Hepatocyte (in vitro differentiated cells): ENCODE results near the gene ARL8B. TPM values are rescaled to one million over a fixed set of nuclear protein-coding genes. Genes with fewer than 3 reads are reported as not detected.
A peak's percentile ranks its signal among the peaks of the same experiment; 100 is the strongest.

Experiments used
- DNase-seq: peaks from one replicate; pipeline ENCODE4 v3.0.0-alpha.2; 2016; ENCODE audit warnings: low spot score
- H2AFZ ChIP-seq: fragments of 200-600 bp; sonication (generic); 2 replicates; pipeline ENCODE4 v1.6.0; 2016; ENCODE audit warnings: antibody characterized with exemption, mild to moderate bottlenecking
- H3K27ac ChIP-seq: fragments of 200-600 bp; sonication (generic); 2 replicates; pipeline ENCODE4 v1.5.1; 2016; ENCODE audit warnings: mild to moderate bottlenecking
- H3K27me3 ChIP-seq: fragments of 200-600 bp; sonication (generic); 2 replicates; pipeline ENCODE4 v1.6.1; 2016
- H3K36me3 ChIP-seq: fragments of 200-600 bp; sonication (generic); replicated peaks from 2 replicates; pipeline ENCODE4 v1.5.1; 2016; ENCODE audit warnings: low read depth; ENCODE audit not compliant: insufficient read depth
- H3K4me1 ChIP-seq: fragments of 200-600 bp; sonication (generic); 2 replicates; pipeline ENCODE4 v1.5.1; 2016; ENCODE audit warnings: mild to moderate bottlenecking, moderate library complexity; ENCODE audit not compliant: insufficient read depth
- H3K4me2 ChIP-seq: fragments of 200-600 bp; sonication (generic); 2 replicates; pipeline ENCODE4 v1.6.0; 2016
- H3K4me3 ChIP-seq: fragments of 200-600 bp; sonication (generic); 2 replicates; pipeline ENCODE4 v1.5.1; 2016; ENCODE audit warnings: mild to moderate bottlenecking
- H3K79me2 ChIP-seq: fragments of 200-600 bp; sonication (generic); 2 replicates; pipeline ENCODE4 v1.6.0; 2017; ENCODE audit warnings: mild to moderate bottlenecking
- H3K9me2 ChIP-seq: fragments of 200-600 bp; sonication (generic); replicated peaks from 2 replicates; pipeline ENCODE4 v1.6.0; 2017; ENCODE audit warnings: mild to moderate bottlenecking; ENCODE audit not compliant: insufficient read depth
- H3K9me3 ChIP-seq: fragments of 200-600 bp; sonication (generic); 2 replicates; pipeline ENCODE4 v1.5.1; 2016; ENCODE audit warnings: low read depth, mild to moderate bottlenecking
- H4K20me1 ChIP-seq: fragments of 200-600 bp; sonication (generic); 2 replicates; pipeline ENCODE4 v1.6.0; 2016; ENCODE audit warnings: mild to moderate bottlenecking; ENCODE audit not compliant: insufficient read depth, poor library complexity, severe bottlenecking
- CTCF ChIP-seq: fragments of 200-600 bp; sonication (generic); IDR thresholded peaks from 2 replicates; pipeline ENCODE4 v1.5.1; 2016; ENCODE audit warnings: antibody characterized with exemption, mild to moderate bottlenecking; ENCODE audit not compliant: poor library complexity
- EZH2 ChIP-seq: fragments of 200-600 bp; sonication (generic); IDR thresholded peaks from 2 replicates; pipeline ENCODE4 v1.6.1; 2016; ENCODE audit warnings: antibody characterized with exemption, mild to moderate bottlenecking, borderline replicate concordance
- EZH2phosphoT487 ChIP-seq: fragments of 200-600 bp; sonication (generic); IDR thresholded peaks from one replicate; pipeline ENCODE4 v1.6.1; 2018; ENCODE audit warnings: antibody characterized with exemption, mild to moderate bottlenecking, low read depth, moderate library complexity; ENCODE audit not compliant: unreplicated experiment, severe bottlenecking
- WGBS: methylation state at CpG from one replicate; pipeline ENCODE4 v1.1.6; 2016; ENCODE audit warnings: low lambda C conversion rate; ENCODE audit errors: missing lambda C conversion rate; 5-methylcytosine and 5-hydroxymethylcytosine counted together
- polyA plus RNA-seq: library from polyadenylated mRNA; unstranded; fragments of >200 nt; fragmentation: Nextera tagmentation; extraction: Ambion mirVana; gene quantifications from 2 replicates; pipeline ENCODE4 v1.2.1, GENCODE V29; 2016
- total RNA-seq: library from RNA; depleted of rRNA; stranded (reverse); fragments of >200 nt; gene quantifications from 2 replicates; pipeline ENCODE4 v1.2.3, GENCODE V29; 2014

ARL8B gene
- total and polyA plus RNA-seq, 2 experiments from 2014 or later: 58.1 to 94.4 TPM

- Histone ChIP-seq H3K9me2 (no peaks in the 10 kb centered on the region), H3K36me3 (no peaks in the 10 kb centered on the region), H4K20me1 (no peaks in the 10 kb centered on the region), H3K4me1 (peaks cover 39% of the 10 kb centered on the region), H3K79me2 (peaks cover 88% of the 10 kb centered on the region), H3K4me2 (no peak overlapping the region), H3K4me3 (no peak overlapping the region), H3K9me3 (no peaks in the 10 kb centered on the region), H2AFZ (no peak overlapping the region), H3K27ac (no peak overlapping the region), H3K27me3 (no peaks in the 10 kb centered on the region)
- 96% methylated on average over 3 of the region's 3 CpGs for WGBS
- TF ChIP-seq EZH2phosphoT487 (no peak), EZH2 (no peak), CTCF (no peak)
- no peak for DNase-seq
Observed at GRCh38 chr3:5192571-5193365, 70.7 kb downstream of the ARL8B start.

GRCh38 chr3:5194341-5194740 lies 72.2 kb downstream of the ARL8B start:
- Histone ChIP-seq H3K4me1 (peaks cover 32% of the 10 kb centered on the region), H3K9me3 (no peaks in the 10 kb centered on the region), H3K9me2 (no peaks in the 10 kb centered on the region), H4K20me1 (no peaks in the 10 kb centered on the region), H3K27ac (peak overlapping the region; percentile 80), H3K79me2 (peaks cover 83% of the 10 kb centered on the region), H3K4me3 (no peak overlapping the region), H3K27me3 (no peaks in the 10 kb centered on the region), H2AFZ (no peak overlapping the region), H3K4me2 (no peak overlapping the region), H3K36me3 (no peaks in the 10 kb centered on the region)
- no peak for DNase-seq
- WGBS: 83% methylated on average over 2 of the region's 2 CpGs
- no peak for TF ChIP-seq EZH2phosphoT487

- Histone ChIP-seq H3K4me1 (peaks cover 29% of the 10 kb centered on the region), H3K36me3 (no peaks in the 10 kb centered on the region), H3K9me2 (no peaks in the 10 kb centered on the region), H3K27me3 (no peaks in the 10 kb centered on the region), H3K9me3 (no peaks in the 10 kb centered on the region), H4K20me1 (no peaks in the 10 kb centered on the region), H3K4me3 (no peak overlapping the region), H3K27ac (peak overlapping the region; percentile 80), H2AFZ (no peak overlapping the region), H3K4me2 (no peak overlapping the region), H3K79me2 (peaks cover 83% of the 10 kb centered on the region)
- 67% methylated on average over 2 of the region's 2 CpGs for WGBS
- TF ChIP-seq EZH2phosphoT487 (no peak), CTCF (no peak), EZH2 (no peak)
- peak; percentile 77 for DNase-seq
Observed at GRCh38 chr3:5194801-5195509, 72.9 kb downstream of the ARL8B start.

- 86% methylated on average over 2 of the region's 2 CpGs for WGBS
Observed at GRCh38 chr3:5195605-5196004, 73.5 kb downstream of the ARL8B start.

More at GRCh38 chr3:5195605-5196004, 73.5 kb downstream of the ARL8B start:
- Histone ChIP-seq H3K79me2 (peaks cover 83% of the 10 kb centered on the region), H3K4me1 (peaks cover 26% of the 10 kb centered on the region), H3K27ac (peak overlapping the region; percentile 80), H3K4me2 (no peak overlapping the region), H3K9me3 (no peaks in the 10 kb centered on the region), H3K36me3 (no peaks in the 10 kb centered on the region), H2AFZ (no peak overlapping the region), H3K4me3 (no peak overlapping the region), H3K27me3 (no peaks in the 10 kb centered on the region), H3K9me2 (no peaks in the 10 kb centered on the region), H4K20me1 (no peaks in the 10 kb centered on the region)
- TF ChIP-seq CTCF: no peak
- TF ChIP-seq EZH2: no peak
- TF ChIP-seq EZH2phosphoT487: no peak
- DNase-seq: no peak
